ENCODE results near the gene NDP.
A peak's percentile ranks its signal among the peaks of the same experiment; 100 is the strongest.

NDP gene, protein sequence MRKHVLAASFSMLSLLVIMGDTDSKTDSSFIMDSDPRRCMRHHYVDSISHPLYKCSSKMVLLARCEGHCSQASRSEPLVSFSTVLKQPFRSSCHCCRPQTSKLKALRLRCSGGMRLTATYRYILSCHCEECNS

DNA sequence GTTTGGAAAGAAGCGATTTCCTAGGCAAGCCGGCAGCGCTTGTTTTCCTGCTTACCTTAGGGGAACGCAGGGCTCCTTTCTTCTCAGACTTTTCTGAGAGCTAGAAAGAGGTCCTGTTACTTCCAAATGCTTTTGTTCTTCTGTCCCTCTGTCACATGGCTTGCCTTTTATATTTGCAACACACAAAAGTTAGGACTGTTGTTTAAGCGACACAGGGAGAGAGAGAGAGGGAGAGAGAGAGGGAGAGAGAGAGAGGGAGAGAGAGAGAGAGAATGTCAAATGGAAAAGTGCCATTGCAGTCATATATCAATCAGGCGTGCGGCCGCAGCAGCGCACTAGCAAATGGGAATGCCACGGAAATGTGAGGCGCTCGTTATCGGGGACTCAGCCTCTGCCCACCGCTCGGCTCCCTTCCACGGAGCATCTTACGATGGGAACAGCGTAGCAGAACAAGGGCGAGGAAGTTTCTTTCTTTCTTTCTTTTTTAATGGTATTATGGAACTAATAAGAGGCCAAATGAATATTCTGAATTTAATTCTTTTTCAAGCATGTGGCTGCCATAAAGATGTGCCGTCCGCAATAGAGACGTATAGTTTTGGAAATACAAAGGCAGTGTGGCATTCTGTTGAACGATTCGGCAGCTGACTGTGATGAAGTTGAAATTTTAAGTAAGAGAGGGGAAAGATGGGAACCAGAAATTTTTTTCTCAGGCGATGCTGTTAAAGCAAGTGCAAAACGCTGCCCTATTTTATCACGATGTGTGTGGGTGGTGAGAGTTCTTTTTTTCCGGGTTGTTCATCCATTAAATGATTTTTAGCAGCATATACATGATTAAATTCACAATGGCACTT, at the start of gene NDP:
NDP (minus strand) TSS at position 142 of the 851 bp plus-strand sequence. CDS start 14,745 bp downstream, outside the sequence.
- no peak for DNase-seq

DNA sequence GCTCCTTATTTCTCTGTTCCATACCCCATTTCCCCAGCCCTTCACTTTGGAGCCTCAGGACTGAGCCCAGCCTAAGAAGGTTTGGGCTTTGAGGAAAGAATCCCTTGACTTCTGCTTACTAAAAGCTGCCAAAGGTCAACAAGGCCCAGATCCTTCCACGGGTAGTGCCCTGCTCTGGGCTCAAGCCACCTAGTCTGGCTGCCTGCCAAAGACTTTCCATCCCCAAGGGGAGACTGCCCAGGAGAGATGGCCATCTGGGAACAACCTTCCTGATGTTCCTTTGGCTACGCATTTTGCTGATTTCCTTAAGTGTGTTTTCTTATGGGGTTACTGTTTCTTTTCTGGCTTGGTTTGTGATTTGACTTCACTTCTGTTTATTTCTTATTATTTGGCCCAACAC, 49.8 kb upstream of the NDP start:
- DNase-seq, result no peak

DNA sequence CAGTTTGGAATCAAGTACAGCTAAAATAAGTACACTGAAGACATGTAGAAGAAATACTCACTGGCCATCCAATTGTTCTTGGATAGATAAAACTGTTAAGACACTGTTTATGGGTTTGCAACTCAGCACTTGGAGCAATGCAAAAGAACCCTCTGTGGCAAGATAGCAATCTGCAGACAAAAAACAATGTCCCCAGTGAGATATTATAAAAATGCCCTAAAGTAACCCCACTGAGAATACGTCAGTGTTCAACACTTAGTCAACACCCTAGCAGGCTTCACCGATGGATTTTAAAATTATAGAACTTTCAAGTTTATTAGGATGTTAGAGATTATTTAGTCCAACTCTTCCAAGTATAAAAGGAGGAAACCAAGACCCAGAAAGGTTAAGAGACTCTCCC, 47.5 kb upstream of the NDP start:
- DNase-seq, result no peak

DNA sequence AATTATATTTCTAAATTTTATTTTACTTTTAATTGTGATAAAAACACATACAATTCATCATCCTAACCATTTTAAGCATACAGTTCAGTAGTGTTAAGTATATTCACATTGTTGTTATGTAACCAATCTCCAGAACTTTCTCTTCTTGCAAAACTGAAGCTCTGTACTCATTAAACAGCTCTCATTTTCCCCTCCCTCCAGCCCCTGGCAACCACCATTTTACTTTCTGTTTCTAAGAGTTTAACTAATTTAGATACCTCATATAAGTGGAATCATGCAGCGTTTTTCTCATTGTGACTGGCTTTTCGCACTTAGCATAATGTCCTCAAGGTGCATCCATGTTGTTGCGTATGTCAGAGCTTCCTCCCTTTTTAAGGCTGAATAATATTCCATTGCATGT, 46.7 kb upstream of the NDP start:
- DNase-seq, result no peak

DNA sequence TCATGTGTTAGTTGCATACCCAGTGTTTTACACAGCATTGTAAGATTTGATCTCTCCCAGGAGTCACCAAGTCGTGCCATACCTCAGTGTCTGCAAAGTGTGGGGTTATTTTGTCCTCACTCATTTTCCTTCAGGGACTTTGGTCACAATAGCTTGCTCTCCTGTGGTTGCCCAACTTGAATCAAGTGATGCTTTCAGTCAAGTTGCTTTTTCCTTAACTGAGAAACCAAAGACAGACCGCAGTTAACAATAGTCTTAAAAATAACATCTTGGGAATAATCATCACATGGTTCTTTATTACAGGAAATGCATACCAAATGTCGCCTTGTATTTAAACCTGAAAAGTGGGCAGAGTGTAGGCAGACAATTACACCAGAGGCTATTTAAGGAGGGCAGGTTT, 44.5 kb upstream of the NDP start:
- no peak for DNase-seq

DNA sequence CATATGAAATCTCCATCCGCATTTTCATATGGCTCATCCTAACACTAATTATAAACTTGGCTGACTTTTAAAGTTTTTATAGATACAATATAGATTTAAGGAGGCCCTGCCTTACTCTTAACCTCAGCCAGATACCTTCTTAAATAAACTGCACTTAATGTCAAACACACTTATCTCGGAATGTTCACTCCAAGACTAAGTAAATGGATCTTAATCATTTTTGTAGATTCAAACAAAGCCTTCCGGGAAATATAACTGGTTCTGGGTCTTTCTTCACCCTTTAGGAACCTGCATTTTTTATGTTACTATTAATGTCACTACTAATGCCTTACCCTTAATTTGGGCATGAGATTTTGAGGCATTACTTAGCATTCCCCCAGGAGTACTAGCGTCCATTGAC, 43.7 kb upstream of the NDP start:
- DNase-seq, result no peak

DNA sequence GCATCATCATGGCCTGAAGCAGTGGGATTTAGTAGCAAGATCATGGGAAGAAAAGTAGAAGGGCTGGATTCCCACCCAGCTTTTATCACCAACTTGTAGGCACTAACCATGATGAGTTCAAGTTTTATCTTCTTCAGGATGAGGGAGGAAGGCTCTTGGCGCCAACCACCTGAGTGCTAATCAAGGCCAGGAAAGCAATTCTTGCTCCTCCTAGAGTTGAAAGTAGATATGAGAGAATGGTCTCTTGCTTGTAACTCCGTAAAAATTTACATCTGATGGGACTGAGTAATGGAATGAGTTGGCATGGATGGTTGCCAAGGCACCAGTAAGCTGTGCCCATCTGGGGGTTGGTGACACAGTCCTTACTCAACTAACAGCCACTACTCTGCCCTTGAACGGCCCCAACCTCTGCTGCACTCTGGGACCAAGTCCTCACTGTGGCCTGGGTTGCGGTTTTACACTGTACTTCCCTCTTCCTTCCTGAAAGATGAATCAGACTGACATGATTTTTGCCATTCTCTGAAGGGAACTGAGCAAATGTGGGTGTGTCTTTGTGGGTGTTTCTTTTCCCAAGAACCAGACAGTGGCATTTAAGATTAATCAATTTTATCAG, 39.4 kb upstream of the NDP start:
- peak; percentile 77 for DNase-seq

DNA sequence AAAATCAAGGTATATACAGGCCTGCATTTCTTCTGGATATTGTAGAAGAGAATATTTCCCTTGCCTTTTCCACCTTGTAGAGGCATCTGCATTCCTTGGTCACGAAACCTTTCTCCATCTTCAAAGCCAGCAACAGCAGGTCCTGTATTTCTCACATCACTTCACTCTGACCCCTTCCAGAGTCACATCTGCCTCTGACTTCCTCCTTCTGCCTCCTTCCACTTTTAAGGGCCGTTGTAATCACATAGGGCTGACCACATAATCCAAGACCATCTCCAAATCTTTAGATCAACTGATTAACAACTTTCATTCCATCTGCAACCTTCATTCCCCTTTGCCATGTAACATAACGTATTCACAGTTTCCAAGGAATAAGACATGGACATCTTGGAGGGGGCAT, 38.3 kb upstream of the NDP start:
- DNase-seq, result no peak

DNA sequence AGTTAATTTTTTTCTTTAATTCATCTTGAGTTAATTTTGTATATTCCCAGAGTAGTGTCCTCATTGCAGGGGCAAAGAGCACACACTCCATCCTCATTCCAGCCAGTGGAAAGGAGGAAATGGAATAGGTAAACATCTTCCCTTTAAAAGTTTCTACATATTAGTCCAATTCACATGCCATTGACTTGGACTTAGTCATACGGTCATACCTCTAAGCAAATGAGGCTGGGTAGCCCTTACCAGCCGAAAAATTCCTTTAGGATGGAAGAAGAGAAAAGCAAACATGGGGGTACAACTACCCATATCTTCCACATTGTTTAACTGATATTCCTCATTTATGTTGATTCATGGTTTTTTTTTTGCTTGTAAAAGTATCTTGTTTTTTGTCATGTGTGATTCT, 37.4 kb upstream of the NDP start:
- DNase-seq, result no peak

DNA sequence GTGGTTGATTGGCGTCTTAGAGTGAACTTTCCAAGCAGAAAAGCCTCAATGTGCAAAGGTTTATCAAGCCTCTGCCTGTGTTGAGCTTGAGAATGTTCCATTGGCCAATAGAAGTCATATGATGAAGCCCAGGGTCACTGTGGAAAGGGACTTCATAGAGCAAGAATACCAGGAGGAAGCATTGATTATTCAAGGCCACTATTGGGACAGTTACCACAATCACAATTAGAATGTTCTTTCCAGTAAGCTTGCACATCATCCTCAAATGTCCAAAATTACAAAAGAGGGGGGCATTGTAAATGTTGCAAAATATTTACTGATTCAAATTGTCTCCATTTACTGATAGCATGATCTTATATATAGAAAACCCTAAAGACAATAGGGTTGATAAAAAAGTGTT, 32.9 kb upstream of the NDP start:
- no peak for DNase-seq

DNA sequence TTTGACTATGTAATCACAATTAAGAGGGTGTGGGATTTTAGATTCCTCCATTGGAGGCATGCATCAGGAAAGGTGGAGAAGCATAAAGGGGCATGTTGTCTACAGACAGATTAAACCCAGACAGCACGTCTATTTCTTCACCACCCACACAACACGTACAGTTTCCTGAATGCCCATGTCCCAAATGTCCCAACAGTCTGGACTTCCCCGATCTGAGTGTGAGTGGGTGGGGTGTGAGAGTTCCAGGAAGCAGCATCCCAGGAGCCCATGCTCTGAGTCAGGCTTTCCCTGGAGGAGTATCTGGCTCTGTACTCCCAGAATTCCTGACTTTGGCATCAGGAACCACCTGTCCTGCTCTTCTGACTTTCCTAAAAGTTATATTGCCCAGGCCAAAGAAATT, 30.8 kb upstream of the NDP start:
- DNase-seq, result no peak

DNA sequence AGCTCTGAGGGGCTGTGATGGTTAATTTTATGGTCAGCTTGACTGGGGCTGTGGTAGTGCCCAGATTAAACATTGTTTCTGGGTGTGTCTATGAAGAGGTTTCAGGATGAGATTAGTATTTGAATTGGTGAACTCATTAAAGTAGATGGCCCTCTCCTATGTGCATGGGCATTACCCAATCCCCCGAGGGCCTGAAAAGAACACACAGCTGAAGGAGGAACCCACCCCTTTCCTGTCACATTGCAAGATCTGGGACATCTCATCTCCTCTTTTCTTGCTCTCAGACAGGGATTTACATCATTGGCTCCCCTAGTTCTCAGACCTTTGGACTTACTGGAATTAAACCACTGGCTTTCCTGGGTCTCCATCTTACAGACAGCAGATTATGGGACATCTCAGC, 29.4 kb upstream of the NDP start:
- DNase-seq, result no peak

DNA sequence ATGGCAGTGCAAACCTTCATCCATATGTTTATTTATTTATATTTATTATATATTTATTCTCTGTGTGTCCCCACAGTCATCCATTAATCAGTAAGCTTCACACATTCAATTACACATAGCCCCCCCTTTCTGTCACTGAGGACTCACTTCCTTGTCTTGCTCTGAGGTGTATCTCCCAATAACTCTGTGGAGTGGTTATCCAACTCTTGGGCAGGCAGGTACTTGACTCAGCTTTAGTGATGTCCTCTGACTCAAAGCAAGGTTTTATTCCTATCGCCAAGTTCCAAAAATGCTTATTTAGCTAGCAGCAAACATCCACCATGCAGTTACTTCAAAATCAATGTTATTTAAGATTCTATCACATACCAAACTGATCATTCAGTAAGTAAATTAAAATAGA, 25.2 kb upstream of the NDP start:
- DNase-seq, result no peak

DNA sequence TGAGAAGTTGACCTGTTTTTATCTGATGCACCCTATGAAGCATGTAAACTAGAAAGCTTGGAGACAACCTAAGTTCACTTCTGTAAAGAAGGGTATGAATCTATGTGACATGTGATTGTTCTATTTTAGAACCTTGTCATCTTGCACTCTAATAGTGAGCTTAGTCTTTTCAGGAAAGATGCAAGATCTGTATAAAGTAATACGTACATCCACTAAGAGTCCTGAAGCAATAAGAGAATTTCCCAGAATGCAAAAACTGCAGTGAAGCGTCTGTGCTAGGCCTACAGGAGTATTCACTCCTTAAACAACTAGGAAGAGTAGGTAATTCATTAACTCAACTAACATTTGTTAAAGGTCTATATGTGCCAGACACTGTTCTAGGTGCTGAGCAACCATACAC, 23.3 kb upstream of the NDP start:
- DNase-seq, result no peak

DNA sequence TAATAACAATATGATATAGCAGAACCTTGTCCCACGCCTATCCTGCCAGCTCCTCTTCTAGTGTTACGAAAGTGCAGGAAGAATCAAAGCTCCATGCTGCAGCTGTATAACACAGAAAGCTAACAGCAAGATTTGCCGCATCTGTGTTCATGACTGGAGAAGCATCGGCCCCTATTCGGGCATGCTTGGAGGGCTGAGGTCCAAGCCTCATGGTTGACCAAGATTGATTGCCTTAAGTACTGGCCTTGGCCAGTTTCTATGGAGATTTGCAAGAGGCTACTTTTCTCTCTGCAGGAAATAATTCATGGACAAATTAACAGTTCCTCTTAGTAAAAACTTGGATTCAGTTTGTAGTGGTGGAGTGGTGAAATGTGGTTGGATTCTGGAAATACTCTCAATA, 12.9 kb upstream of the NDP start:
- DNase-seq, result no peak

DNA sequence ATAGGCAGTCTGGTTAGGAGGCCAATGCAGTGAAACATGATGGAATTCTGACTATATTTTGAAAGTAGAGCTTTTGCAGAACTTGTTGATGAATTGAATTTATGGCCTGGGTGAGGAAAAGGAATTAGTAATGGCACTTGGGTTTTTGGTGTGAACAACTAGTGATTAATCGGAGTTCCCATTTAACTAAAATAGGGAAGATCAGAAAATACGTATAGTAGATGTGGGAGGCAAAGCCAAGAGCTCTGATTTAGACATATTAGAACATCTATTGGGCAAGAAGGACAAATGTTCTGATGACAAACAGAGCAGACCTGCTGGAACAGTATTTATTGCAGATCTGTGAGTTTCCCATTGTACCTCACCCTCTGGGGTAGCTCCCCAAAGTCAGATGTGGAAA, 12.3 kb upstream of the NDP start:
- no peak for DNase-seq

DNA sequence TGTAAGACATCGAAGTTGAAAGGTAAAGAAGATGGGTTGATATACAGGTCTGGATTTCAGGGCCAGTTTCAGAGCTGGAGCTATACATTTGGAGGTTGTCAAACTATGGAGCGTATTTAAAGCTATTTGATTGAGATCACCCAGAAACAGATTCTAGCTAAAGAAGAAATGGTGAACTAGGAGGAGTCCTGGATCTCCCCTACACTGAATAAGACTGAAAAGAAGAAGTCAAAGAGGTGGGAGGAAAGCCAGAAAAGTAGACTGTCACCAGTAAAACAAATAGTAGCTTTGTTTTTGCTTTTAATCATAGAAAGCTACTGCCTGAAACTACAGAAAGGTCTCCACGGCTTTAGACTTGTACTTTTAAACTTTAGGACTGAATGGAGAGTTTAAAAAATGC, 5.0 kb upstream of the NDP start:
- no peak for DNase-seq

DNA sequence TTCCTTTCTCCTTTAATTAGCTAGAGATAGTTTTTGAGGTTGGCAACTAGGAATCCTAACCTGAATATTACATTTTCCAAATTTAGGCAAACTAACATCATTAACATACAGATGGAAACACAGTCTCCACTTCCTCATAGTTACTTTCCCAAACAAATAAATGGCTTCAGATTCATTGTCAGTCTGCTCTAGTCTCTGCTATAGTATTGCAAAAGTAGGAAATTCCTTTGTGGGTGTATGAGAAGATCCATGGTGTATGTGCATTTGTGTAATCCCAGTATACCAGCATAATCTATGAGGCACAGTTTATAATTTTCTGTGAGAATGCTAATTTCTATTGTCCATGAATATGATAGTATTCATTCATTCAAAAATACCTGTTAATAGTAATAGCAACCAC, 3.0 kb upstream of the NDP start:
- no peak for DNase-seq

DNA sequence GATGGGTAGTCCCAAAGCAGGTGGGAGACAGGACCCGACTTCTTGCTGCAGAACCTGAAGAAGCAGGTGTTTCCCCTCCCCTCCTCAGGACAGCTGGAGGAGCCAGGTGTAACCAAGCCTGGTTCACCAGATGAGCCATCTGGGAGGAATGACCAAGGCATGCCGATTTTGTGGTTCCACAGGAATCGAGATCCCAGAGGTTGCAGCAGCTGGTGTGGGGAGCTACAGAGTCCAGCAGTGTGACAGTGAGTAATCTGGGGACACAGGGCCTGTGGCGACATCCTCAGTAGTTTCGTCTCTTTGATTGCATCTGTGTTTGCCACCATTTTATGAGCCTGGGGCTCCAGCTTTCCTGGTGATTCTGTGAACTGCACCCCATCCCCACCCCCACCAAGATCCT, 2.6 kb upstream of the NDP start:
- no peak for DNase-seq

DNA sequence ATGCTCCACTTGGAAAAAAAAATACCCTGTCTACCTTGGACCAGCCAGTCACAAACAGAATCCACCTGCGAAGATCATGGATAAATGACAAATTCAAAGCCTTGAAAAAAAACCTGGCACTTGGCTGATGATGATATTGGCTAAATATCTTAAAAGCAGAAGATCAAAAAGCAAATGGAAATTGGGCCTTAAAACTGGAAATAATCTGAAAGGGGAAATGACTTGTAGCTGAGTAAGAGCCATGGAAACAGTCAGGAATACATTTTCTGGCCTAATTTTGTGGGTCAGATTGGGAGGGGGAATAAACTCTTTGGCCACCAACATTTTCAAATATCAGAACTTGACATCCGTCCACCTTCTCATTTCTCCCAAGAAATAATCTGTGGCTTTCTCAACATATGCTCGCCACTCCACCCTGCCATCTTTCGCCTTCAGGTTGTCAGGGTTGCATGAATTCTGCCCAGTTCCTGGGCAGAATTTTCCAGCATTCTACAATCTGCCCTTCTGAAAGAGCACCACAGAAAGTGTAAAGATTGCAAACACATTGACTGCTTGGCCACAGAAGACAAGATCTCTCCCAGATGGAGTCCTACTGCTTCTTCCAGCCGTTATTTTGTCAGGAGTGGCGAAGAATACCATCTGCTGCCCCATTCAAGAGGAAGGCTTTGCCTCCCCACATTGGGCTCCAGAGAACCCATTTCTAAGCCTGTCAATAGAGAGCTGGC, 1.7 kb upstream of the NDP start:
- DNase-seq, result no peak

DNA sequence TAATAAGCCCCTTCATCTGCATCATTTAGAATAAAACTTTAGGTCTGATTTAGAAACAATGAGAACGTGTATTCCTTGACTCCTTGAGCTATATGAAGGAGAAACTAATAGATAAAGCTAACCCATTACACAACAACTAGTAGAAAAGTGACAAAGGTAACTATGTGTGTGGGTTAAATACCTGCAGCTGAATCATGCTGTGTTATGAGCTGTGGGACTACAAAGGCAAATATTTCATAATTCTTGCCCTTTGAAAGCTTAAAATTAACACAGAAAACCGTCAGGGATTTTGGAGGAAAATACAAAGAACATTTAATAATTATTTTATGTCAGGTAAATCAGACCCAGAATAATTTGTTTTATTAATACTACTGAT, 898 bp upstream of the NDP start:
- DNase-seq, result no peak

DNA sequence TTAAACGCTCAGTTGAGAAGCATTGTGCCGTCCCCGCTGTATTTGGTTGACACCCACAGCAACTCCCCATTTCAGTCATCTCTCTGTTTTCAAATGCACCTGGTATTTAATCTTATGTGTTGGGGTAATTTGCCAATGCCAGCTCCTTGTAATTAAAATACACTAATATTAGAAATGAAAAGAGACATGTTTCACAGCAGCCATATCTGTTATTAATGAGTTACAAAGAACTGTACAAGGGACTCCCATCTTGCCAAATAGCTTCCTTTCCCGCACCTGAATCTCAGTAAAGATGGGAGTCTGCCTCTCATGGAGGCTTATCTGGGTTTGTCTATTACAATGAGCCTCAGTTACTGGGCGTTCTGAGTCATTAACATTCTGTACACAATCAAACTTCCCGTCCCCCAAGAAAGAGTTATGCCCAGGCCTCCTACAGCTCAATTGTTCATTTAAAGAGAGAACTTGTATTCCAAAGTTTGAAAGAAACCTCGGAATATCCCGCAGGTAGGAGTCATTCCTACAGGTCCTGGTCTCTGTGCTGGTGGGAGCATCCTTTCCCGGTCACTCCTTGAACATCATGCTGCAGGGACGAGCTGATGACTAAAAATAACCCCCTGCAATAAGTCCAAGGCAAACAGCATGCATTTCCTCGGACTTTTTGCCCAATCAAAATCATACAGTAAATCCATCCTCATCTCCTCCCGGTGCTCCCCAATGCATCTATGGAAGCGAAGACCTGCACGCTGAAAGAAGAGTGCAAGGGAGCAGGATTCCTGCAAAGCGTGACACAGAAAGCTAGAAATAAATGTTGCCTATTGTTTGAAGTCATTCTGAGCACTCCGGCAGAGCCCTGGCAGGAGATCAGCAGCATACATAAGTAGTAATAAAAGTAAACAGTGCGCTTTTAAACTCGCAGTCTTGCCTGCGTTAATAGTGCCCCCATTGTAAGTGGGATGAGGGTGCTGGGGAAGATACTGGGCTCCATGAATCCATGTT, 926 bp downstream of the NDP start:
- no peak for DNase-seq

DNA sequence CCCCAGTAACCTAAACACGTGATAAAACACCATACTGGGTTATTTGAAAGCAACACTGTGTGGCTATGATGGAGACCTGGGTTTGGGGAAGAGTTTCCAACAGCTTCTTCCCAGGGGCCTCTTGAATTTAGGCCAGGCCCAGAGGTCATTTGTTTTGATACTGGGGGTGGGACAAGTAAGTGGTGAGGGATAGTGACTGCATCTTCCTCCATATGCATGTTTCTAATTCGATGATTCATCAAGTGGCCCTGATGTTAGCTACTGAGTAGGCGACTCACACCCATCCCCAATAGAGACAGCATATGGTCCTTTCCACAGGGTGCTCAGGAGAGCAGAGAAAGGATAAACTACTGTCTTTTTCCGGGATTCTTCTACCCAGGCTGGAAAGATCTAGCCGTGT, 2.7 kb downstream of the NDP start:
- no peak for DNase-seq

All from GDM1 (cell line).